ENCODE measurements around the gene MCM6. TPM values are rescaled to one million over a fixed set of nuclear protein-coding genes. Genes with fewer than 3 reads are reported as not detected.

Gene MCM6
- 27.9 and 28.9 TPM in 2 replicates for total RNA-seq

- Mint-ChIP-seq H3K27me3 (no peaks in the 10 kb centered on the region), H3K4me3 (peak within 1 kb of the TSS; percentile 95), H3K9me3 (no peaks in the 10 kb centered on the region), H3K36me3 (ENCODE audit: low read depth) (peaks cover 14% of the 10 kb centered on the region), H3K27ac (peak within 1 kb of the TSS; percentile 90), H3K4me1 (peaks cover 24% of the 10 kb centered on the region)
- ATAC-seq (ENCODE audit: low read depth) (peak; percentile 90), DNase-seq (peak; percentile 87)
- CTCF ChIA-PET = no interaction called here
- intact Hi-C loops (cut with micrococcal nuclease) = loop anchor here (1.0 to 2.0 kb wide), 5 partner anchors 109 to 958 kb away; partner anchors contain the start of genes CCNT2, DARS1, RAB3GAP1 and UBXN4
- TF ChIP-seq, protein P1, sequence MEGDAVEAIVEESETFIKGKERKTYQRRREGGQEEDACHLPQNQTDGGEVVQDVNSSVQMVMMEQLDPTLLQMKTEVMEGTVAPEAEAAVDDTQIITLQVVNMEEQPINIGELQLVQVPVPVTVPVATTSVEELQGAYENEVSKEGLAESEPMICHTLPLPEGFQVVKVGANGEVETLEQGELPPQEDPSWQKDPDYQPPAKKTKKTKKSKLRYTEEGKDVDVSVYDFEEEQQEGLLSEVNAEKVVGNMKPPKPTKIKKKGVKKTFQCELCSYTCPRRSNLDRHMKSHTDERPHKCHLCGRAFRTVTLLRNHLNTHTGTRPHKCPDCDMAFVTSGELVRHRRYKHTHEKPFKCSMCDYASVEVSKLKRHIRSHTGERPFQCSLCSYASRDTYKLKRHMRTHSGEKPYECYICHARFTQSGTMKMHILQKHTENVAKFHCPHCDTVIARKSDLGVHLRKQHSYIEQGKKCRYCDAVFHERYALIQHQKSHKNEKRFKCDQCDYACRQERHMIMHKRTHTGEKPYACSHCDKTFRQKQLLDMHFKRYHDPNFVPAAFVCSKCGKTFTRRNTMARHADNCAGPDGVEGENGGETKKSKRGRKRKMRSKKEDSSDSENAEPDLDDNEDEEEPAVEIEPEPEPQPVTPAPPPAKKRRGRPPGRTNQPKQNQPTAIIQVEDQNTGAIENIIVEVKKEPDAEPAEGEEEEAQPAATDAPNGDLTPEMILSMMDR (IDR thresholded peaks at IDR 0.05) = no peak
- POLR2A ChIA-PET = interaction anchor here (0.5 to 2.0 kb wide), 7 partner anchors 10 to 827 kb away, joined by 3 to 8 read pairs (median 3); partner anchors contain the start of gene ZRANB3
Measured at GRCh38 chr2:135876066-135876711, at the start of gene MCM6. Gene MCM6 (minus strand): TSS chr2:135876443. CDS start chr2:135876365, 78 bp downstream.

- DNase-seq (no peak), ATAC-seq (ENCODE audit: low read depth) (no peak)
- no peak overlapping the region for H3K27ac Mint-ChIP-seq
- no peaks in the 10 kb centered on the region for H3K4me1 Mint-ChIP-seq
- H3K27me3 Mint-ChIP-seq = no peaks in the 10 kb centered on the region
- ChIA-PET CTCF (interaction anchor here (2.1 kb wide), 1 partner anchor 459 kb away, joined by 5 read pairs; no protein-coding TSS in a partner anchor), POLR2A (no interaction called here)
- H3K36me3 Mint-ChIP-seq (ENCODE audit: low read depth) = peaks cover 55% of the 10 kb centered on the region
- intact Hi-C loops (cut with micrococcal nuclease) = no loop called here
- H3K9me3 Mint-ChIP-seq = no peaks in the 10 kb centered on the region
- TF ChIP-seq, protein P1 (IDR thresholded peaks at IDR 0.05) = no peak
- no peak overlapping the region for H3K4me3 Mint-ChIP-seq
Measured at GRCh38 chr2:135925571-135925970, 49.3 kb upstream of the MCM6 start.

DNA sequence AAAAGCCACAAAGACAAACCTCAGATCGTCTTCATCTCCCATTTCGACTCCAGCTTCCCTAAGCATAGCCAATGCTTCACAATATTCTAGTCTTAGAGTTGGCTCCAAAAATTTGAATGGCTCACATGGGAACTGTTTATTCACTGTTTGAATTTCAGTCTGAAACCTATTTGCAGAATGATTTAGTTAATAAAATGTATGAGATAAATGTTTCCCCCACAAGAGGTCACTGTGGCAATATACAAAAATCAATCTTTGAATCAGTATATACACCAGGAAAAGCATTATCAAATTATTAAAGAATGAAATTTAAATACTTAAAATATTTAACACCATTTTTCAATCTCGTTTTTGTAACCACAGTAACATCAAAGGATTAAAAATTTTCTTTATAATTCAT is 40.0 kb upstream of the MCM6 start:
- peak; percentile 61 for ATAC-seq (ENCODE audit: low read depth)
- CTCF ChIA-PET = interaction anchor here (1.6 to 6.9 kb wide), 2 partner anchors 214 to 466 kb away, joined by 3 to 298 read pairs; no protein-coding TSS in a partner anchor
- no peak overlapping the region for H3K27ac Mint-ChIP-seq

GRCh38 chr2:135914485-135914884 is 38.2 kb upstream of the MCM6 start:
- peaks cover 44% of the 10 kb centered on the region for H3K36me3 Mint-ChIP-seq (ENCODE audit: low read depth)
- POLR2A ChIA-PET = interaction anchor here (0.8 to 1.9 kb wide), 5 partner anchors 142 to 470 kb away, joined by 3 to 17 read pairs (median 5); no protein-coding TSS in a partner anchor
- CTCF ChIA-PET = interaction anchor here (0.9 to 6.9 kb wide), 12 partner anchors 10 to 823 kb away, joined by 3 to 298 read pairs (median 5); no protein-coding TSS in a partner anchor
- H3K4me3 Mint-ChIP-seq = no peak overlapping the region
- H3K9me3 Mint-ChIP-seq = no peaks in the 10 kb centered on the region
- TF ChIP-seq, protein P1 (IDR thresholded peaks at IDR 0.05) = no peak
- intact Hi-C loops (cut with micrococcal nuclease) = loop anchor here (10.0 kb wide), 2 partner anchors 750 to 820 kb away; no protein-coding TSS in a partner anchor
- ATAC-seq (ENCODE audit: low read depth) (no peak), DNase-seq (no peak)
- peaks cover 6% of the 10 kb centered on the region for H3K4me1 Mint-ChIP-seq
- no peak overlapping the region for H3K27ac Mint-ChIP-seq
- no peaks in the 10 kb centered on the region for H3K27me3 Mint-ChIP-seq

More for the DNA sequence above, 40.0 kb upstream of the MCM6 start:
- no peak for DNase-seq
- POLR2A ChIA-PET = no interaction called here
- Mint-ChIP-seq H3K4me1 (peaks cover 6% of the 10 kb centered on the region), H3K4me3 (no peak overlapping the region), H3K36me3 (ENCODE audit: low read depth) (peaks cover 38% of the 10 kb centered on the region), H3K27me3 (no peaks in the 10 kb centered on the region), H3K9me3 (no peaks in the 10 kb centered on the region)
- intact Hi-C loops (cut with micrococcal nuclease) = loop anchor here (1.0 to 10.0 kb wide), 9 partner anchors 200 to 819 kb away; no protein-coding TSS in a partner anchor
- TF ChIP-seq, protein P1 (IDR thresholded peaks at IDR 0.05) = peak; percentile 82

All from activated B cell treated with CpG ODN at 0.5 μM for 24 hours (primary cell).